B cell (primary cell): Measurements from ENCODE around the gene CACNA2D1. TPM values are rescaled to one million over a fixed set of nuclear protein-coding genes. Genes with fewer than 3 reads are reported as not detected.

Source experiments
- ATAC-seq: fragments of 200-7000 bp; cut with Tn5 transposase; one replicate; pipeline ENCODE4 v1.10.0; 2021; ENCODE audit warnings: low read depth, mild to moderate bottlenecking, moderate number of reproducible peaks, moderate library complexity
- CTCF ChIA-PET: fragments of 350-600 bp; sonication (Branson Sonifier 250); formaldehyde crosslinking; loops from one replicate; lab custom pipeline; 2021; ENCODE audit warnings: antibody characterized with exemption, inconsistent platforms; lab: Charles Lee
- POLR2A ChIA-PET: fragments of 350-600 bp; sonication (Branson Sonifier 250); formaldehyde crosslinking; loops from one replicate; lab custom pipeline; 2021; ENCODE audit warnings: antibody characterized with exemption; lab: Charles Lee
- DNase-seq: peaks from one replicate; pipeline ENCODE4 v3.0.0; 2013
- H2AFZ ChIP-seq: 2 replicates; pipeline ENCODE4 v1.6.1; 2012; ENCODE audit warnings: mild to moderate bottlenecking, low read depth, low read length; ENCODE audit not compliant: insufficient read depth, poor library complexity, severe bottlenecking
- H3K27ac ChIP-seq, 2 donors: 1 replicate in 1 of 2; 2 replicates in 1 of 2; pipeline ENCODE4 v1.5.1; 2012 to 2013; ENCODE audit warnings: low read length in 2 of 2, mild to moderate bottlenecking in 2 of 2, moderate library complexity in 1 of 2
- H3K27me3 ChIP-seq, 4 experiments: fragments of 200-600 bp in 1 of 4; sonication (generic) in 1 of 4; replicated peaks in 1 of 4; 1 replicate in 2 of 4; 2 replicates in 2 of 4; pipeline versions ENCODE4 v1.6.1 to v1.7.0; 2013 to 2016; ENCODE audit warnings: low read length in 3 of 4, mild to moderate bottlenecking in 2 of 4, mixed read lengths in 1 of 4, moderate library complexity in 1 of 4; ENCODE audit not compliant: insufficient read depth in 4 of 4, control insufficient read depth in 3 of 4; ENCODE audit errors: control extremely low read depth in 1 of 4
- H3K36me3 ChIP-seq, 2 experiments: replicated peaks in 1 of 2; 1 replicate in 1 of 2; 2 replicates in 1 of 2; pipeline versions ENCODE4 v1.6.1 to v1.7.1; 2013; ENCODE audit warnings: low read length in 1 of 2; ENCODE audit not compliant: insufficient read depth in 2 of 2, control insufficient read depth in 1 of 2; ENCODE audit errors: control extremely low read depth in 1 of 2, extremely low read depth in 1 of 2
- H3K4me1 ChIP-seq, 2 donors: fragments of 200-600 bp in 1 of 2; sonication (generic) in 1 of 2; 1 replicate in 1 of 2; 2 replicates in 1 of 2; pipeline versions ENCODE4 v1.5.1 to v1.6.1; 2013 to 2017; ENCODE audit warnings: low read length in 2 of 2; ENCODE audit not compliant: control insufficient read depth in 2 of 2, insufficient read depth in 2 of 2
- H3K4me2 ChIP-seq: replicated peaks from 2 replicates; pipeline ENCODE3; 2012; ENCODE audit warnings: mild to moderate bottlenecking, low read depth, low read length; ENCODE audit not compliant: poor library complexity, severe bottlenecking
- H3K4me3 ChIP-seq, 5 experiments: fragments of 200-600 bp in 1 of 5; sonication (generic) in 1 of 5; 1 replicate in 3 of 5; 2 replicates in 2 of 5; pipeline versions ENCODE4 v1.5.1 to v1.7.0; 2011 to 2016; ENCODE audit warnings: low read length in 4 of 5, mild to moderate bottlenecking in 4 of 5, low read depth in 2 of 5, control low read depth in 1 of 5, moderate library complexity in 1 of 5; ENCODE audit not compliant: insufficient read depth in 1 of 5; ENCODE audit errors: control extremely low read depth in 1 of 5, extremely low read depth in 1 of 5
- H3K79me2 ChIP-seq: fragments of 200-600 bp; sonication (generic); one replicate; pipeline ENCODE4 v1.6.0; 2016; ENCODE audit warnings: low read length; ENCODE audit not compliant: control insufficient read depth, insufficient read depth
- H3K9ac ChIP-seq: fragments of 200-600 bp; sonication (generic); 2 replicates; pipeline ENCODE4 v1.6.1; 2017; ENCODE audit warnings: mild to moderate bottlenecking, low read length, moderate library complexity
- H3K9me3 ChIP-seq, 3 donors: one replicate each; pipeline versions ENCODE4 v1.6.1 to v1.7.1; 2013; ENCODE audit warnings: low read length in 2 of 3; ENCODE audit not compliant: control insufficient read depth in 2 of 3, insufficient read depth in 1 of 3; ENCODE audit errors: control extremely low read depth in 1 of 3
- H4K20me1 ChIP-seq: 2 replicates; pipeline ENCODE4 v1.6.0; 2012; ENCODE audit warnings: mild to moderate bottlenecking, low read length; ENCODE audit not compliant: insufficient read depth, control insufficient read depth, poor library complexity, severe bottlenecking
- H3K27ac Mint-ChIP-seq: one replicate; pipeline ENCODE4 v1.8.0; 2021; ENCODE audit warnings: mixed read lengths
- H3K27me3 Mint-ChIP-seq: one replicate; pipeline ENCODE4 v1.8.0; 2021; ENCODE audit warnings: mixed read lengths
- H3K4me1 Mint-ChIP-seq: one replicate; pipeline ENCODE4 v1.8.0; 2021; ENCODE audit warnings: mixed read lengths
- H3K4me3 Mint-ChIP-seq: one replicate; pipeline ENCODE4 v1.8.0; 2021; ENCODE audit warnings: mixed read lengths
- H3K9me3 Mint-ChIP-seq: one replicate; pipeline ENCODE4 v1.8.0; 2022; ENCODE audit warnings: mixed read lengths; ENCODE audit not compliant: insufficient read depth
- CTCF ChIP-seq: fragments of 200-600 bp; IDR thresholded peaks from one replicate; pipeline ENCODE4 v1.8.0; 2022; ENCODE audit warnings: antibody characterized with exemption, mild to moderate bottlenecking
- EZH2 ChIP-seq: IDR thresholded peaks from 2 replicates; pipeline ENCODE4 v1.6.1; 2012; ENCODE audit warnings: borderline replicate concordance, low read depth, mild to moderate bottlenecking, moderate library complexity, low read length; ENCODE audit not compliant: insufficient read depth, poor library complexity, severe bottlenecking
- WGBS: methylation state at CpG from one replicate; pipeline ENCODE4 v1.1.5; 2013; ENCODE audit warnings: missing lambda C conversion rate; ENCODE audit not compliant: insufficient coverage; 5-methylcytosine and 5-hydroxymethylcytosine counted together
- intact Hi-C: fragments of 100-400 bp; cut with micrococcal nuclease; formaldehyde crosslinking; loops from one replicate; pipeline ENCODE4 v1.10.0; 2022
- polyA plus RNA-seq: library from polyadenylated mRNA; depleted of rRNA; stranded (reverse); fragments of >200 nt; gene quantifications from 2 replicates; pipeline ENCODE4 v1.2.3, GENCODE V29; 2012
- total RNA-seq, 2 donors: library from RNA; stranded (reverse); fragments of 120-200 nt in 1 of 2; gene quantifications; 1 replicate in 1 of 2; 2 replicates in 1 of 2; pipeline versions ENCODE4 v1.2.3 to v1.2.4, GENCODE V29; 2013 to 2022

Gene CACNA2D1
- total and polyA plus RNA-seq, 2 donors (not counting 1 experiment from before 2014, with no cell fraction given): not detected

GRCh38 chr7:82360591-82361368 is 82.8 kb downstream of the CACNA2D1 start:
- H3K27me3 ChIP-seq: no peaks in the 10 kb centered on the region
- Mint-ChIP-seq H3K9me3 (peaks cover 2% of the 10 kb centered on the region), H3K27me3 (no peaks in the 10 kb centered on the region), H3K4me1 (no peaks in the 10 kb centered on the region), H3K4me3 (no peak overlapping the region), H3K27ac (no peak overlapping the region)
- no peak overlapping the region for H3K4me2 ChIP-seq
- H3K4me1 ChIP-seq: no peaks in the 10 kb centered on the region
- CTCF ChIA-PET: no interaction called here
- POLR2A ChIA-PET: no interaction called here
- TF ChIP-seq EZH2 (no peak), CTCF (no peak)
- H2AFZ ChIP-seq: no peak overlapping the region
- no peak for ATAC-seq
- no peak overlapping the region for H3K4me3 ChIP-seq
- no CpG with 5 or more reads among the region's 2 CpGs for WGBS
- H3K9me3 ChIP-seq: no peaks in the 10 kb centered on the region
- DNase-seq: no peak
- no peak overlapping the region for H3K27ac ChIP-seq
- no peaks in the 10 kb centered on the region for H4K20me1 ChIP-seq
- H3K9ac ChIP-seq: no peak overlapping the region
- H3K36me3 ChIP-seq: no peaks in the 10 kb centered on the region
- H3K79me2 ChIP-seq: no peaks in the 10 kb centered on the region
- intact Hi-C loops: no loop called here

GRCh38 chr7:82359426-82359825 is 84.2 kb downstream of the CACNA2D1 start:
- Histone ChIP-seq H3K27me3 (no peaks in the 10 kb centered on the region), H3K79me2 (no peaks in the 10 kb centered on the region), H4K20me1 (no peaks in the 10 kb centered on the region), H3K27ac (no peak overlapping the region), H3K4me2 (no peak overlapping the region), H3K4me3 (no peak overlapping the region), H3K9me3 (no peaks in the 10 kb centered on the region), H2AFZ (no peak overlapping the region), H3K9ac (no peak overlapping the region), H3K36me3 (no peaks in the 10 kb centered on the region), H3K4me1 (no peaks in the 10 kb centered on the region)
- H3K4me1 Mint-ChIP-seq: no peaks in the 10 kb centered on the region
- intact Hi-C loops: no loop called here
- POLR2A ChIA-PET: no interaction called here
- no peak overlapping the region for H3K4me3 Mint-ChIP-seq
- no peak for ATAC-seq
- CTCF ChIA-PET: no interaction called here
- WGBS: 97% methylated on average over 3 of the region's 3 CpGs
- TF ChIP-seq CTCF (no peak), EZH2 (no peak)
- H3K27me3 Mint-ChIP-seq: no peaks in the 10 kb centered on the region
- peaks cover 2% of the 10 kb centered on the region for H3K9me3 Mint-ChIP-seq
- no peak overlapping the region for H3K27ac Mint-ChIP-seq
- DNase-seq: no peak
